SK-N-SH treated with all-trans-retinoic acid at 6 μM for 48 hours (cell line): ENCODE measurements around the gene NETO1.

Experiments
- ATAC-seq: fragments of 200-7000 bp; cut with Tn5 transposase; 3 replicates; pipeline ENCODE4 v1.9.1; 2020; ENCODE audit warnings: mild to moderate bottlenecking, moderate library complexity
- ARNTL ChIP-seq: fragments of 450-650 bp; formaldehyde crosslinking; IDR thresholded peaks from 2 replicates; pipeline ENCODE4 v1.5.0; 2020; ENCODE audit warnings: low read depth, mild to moderate bottlenecking, moderate library complexity, borderline replicate concordance
- BACH2 ChIP-seq: fragments of 250-450 bp; sonication (Bioruptor Pico); IDR thresholded peaks from 2 replicates; pipeline ENCODE4 v1.9.0; 2021; ENCODE audit warnings: mild to moderate bottlenecking, borderline replicate concordance
- ESRRG ChIP-seq: fragments of 250-450 bp; sonication (Bioruptor Pico); IDR thresholded peaks from 2 replicates; pipeline ENCODE4 v1.6.1; 2021; ENCODE audit warnings: mild to moderate bottlenecking
- ISL1 ChIP-seq: fragments of 250-450 bp; sonication (Bioruptor Pico); IDR thresholded peaks from 2 replicates; pipeline ENCODE4 v2.1.2; 2022; ENCODE audit warnings: mild to moderate bottlenecking, moderate library complexity
- OSR1 ChIP-seq: fragments of 250-450 bp; sonication (Bioruptor Pico); IDR thresholded peaks from 2 replicates; pipeline ENCODE4 v1.8.0; 2022; ENCODE audit warnings: moderate library complexity, mild to moderate bottlenecking, inconsistent platforms
- PPARA ChIP-seq: fragments of 250-450 bp; sonication (Bioruptor Pico); IDR thresholded peaks from 2 replicates; pipeline ENCODE4 v1.5.0; 2020; ENCODE audit warnings: mild to moderate bottlenecking, borderline replicate concordance
- RARB ChIP-seq: fragments of 250-450 bp; sonication (Bioruptor Pico); IDR thresholded peaks from 2 replicates; pipeline ENCODE4 v1.8.0; 2021; ENCODE audit warnings: mild to moderate bottlenecking, moderate library complexity
- TCF4 ChIP-seq: fragments of 250-450 bp; sonication (Bioruptor Pico); IDR thresholded peaks from 2 replicates; pipeline ENCODE4 v1.8.0; 2021; ENCODE audit warnings: mild to moderate bottlenecking, moderate library complexity, borderline replicate concordance
- TOX ChIP-seq: fragments of 250-450 bp; sonication (Bioruptor Pico); IDR thresholded peaks from 2 replicates; pipeline ENCODE4 v1.8.0; 2021; ENCODE audit warnings: mild to moderate bottlenecking, moderate library complexity, borderline replicate concordance
- ZC3H10 ChIP-seq: fragments of 250-450 bp; sonication (Bioruptor Pico); IDR thresholded peaks from 2 replicates; pipeline ENCODE4 v1.5.1; 2021; ENCODE audit warnings: mild to moderate bottlenecking, moderate library complexity
- ZFP3 ChIP-seq: fragments of 250-450 bp; sonication (Bioruptor Pico); IDR thresholded peaks from 2 replicates; pipeline ENCODE4 v1.5.0; 2020; ENCODE audit warnings: mild to moderate bottlenecking, moderate library complexity
- ZFP30 ChIP-seq: fragments of 450-650 bp; formaldehyde crosslinking; IDR thresholded peaks from 2 replicates; pipeline ENCODE4 v1.5.0; 2022; ENCODE audit warnings: mild to moderate bottlenecking, moderate library complexity
- ZNF565 ChIP-seq: fragments of 450-650 bp; formaldehyde crosslinking; conservative IDR thresholded peaks from 2 replicates; pipeline ENCODE4 v1.5.0; 2020; ENCODE audit warnings: low read depth, mild to moderate bottlenecking, moderate library complexity
- ZNF70 ChIP-seq: fragments of 450-650 bp; formaldehyde crosslinking; IDR thresholded peaks from 2 replicates; pipeline ENCODE4 v1.5.0; 2020; ENCODE audit warnings: mild to moderate bottlenecking, moderate library complexity
- ZNF8 ChIP-seq: fragments of 450-650 bp; formaldehyde crosslinking; IDR thresholded peaks from 2 replicates; pipeline ENCODE4 v1.5.0; 2020; ENCODE audit warnings: mild to moderate bottlenecking, moderate library complexity
- TF ChIP-seq, protein P1 (sequence below): fragments of 250-450 bp; sonication (Bioruptor Pico); IDR thresholded peaks from 2 replicates; pipeline ENCODE4 v1.8.0; 2020; ENCODE audit warnings: mild to moderate bottlenecking, moderate library complexity, borderline replicate concordance
- TF ChIP-seq, protein P2 (sequence below): fragments of 250-450 bp; sonication (Bioruptor Pico); IDR thresholded peaks from 2 replicates; pipeline ENCODE4 v1.5.1; 2021; ENCODE audit warnings: mild to moderate bottlenecking, moderate library complexity
- TF ChIP-seq, protein P3 (sequence below): fragments of 250-450 bp; sonication (Bioruptor Pico); IDR thresholded peaks from 2 replicates; pipeline ENCODE4 v1.8.0; 2021; ENCODE audit warnings: low read depth, mild to moderate bottlenecking, moderate library complexity, borderline replicate concordance
- TF ChIP-seq, protein P4 (sequence below): fragments of 250-450 bp; sonication (Bioruptor Pico); IDR thresholded peaks from 2 replicates; pipeline ENCODE4 v1.5.0; 2020; ENCODE audit warnings: mild to moderate bottlenecking, moderate library complexity

NETO1 gene

DNA sequence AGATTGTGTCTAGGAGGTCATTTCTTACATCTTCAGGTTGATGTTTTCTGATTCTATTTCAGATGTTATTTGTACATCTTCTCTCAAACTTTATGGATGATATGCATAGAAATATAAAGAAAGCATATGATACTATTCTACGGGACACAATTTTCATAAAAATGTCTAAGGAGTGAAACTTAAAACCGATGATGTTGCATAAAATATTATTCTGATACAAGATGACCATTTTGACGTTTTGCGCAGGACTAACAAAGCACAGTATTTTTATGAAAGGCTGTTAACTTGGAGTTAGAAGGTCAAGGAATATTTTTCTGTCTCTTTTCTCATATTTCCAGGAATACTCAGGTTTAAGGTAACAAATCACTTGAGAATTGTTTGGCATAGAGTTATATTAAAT, 8.7 kb downstream of the NETO1 start:
- TF ChIP-seq ZNF8 (CRISPR knock-in tag) = no peak
- no peak for TF ChIP-seq BACH2 (CRISPR knock-in tag)
- no peak for TF ChIP-seq ESRRG (CRISPR knock-in tag)
- TF ChIP-seq, protein P1, sequence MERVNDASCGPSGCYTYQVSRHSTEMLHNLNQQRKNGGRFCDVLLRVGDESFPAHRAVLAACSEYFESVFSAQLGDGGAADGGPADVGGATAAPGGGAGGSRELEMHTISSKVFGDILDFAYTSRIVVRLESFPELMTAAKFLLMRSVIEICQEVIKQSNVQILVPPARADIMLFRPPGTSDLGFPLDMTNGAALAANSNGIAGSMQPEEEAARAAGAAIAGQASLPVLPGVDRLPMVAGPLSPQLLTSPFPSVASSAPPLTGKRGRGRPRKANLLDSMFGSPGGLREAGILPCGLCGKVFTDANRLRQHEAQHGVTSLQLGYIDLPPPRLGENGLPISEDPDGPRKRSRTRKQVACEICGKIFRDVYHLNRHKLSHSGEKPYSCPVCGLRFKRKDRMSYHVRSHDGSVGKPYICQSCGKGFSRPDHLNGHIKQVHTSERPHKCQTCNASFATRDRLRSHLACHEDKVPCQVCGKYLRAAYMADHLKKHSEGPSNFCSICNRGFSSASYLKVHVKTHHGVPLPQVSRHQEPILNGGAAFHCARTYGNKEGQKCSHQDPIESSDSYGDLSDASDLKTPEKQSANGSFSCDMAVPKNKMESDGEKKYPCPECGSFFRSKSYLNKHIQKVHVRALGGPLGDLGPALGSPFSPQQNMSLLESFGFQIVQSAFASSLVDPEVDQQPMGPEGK (CRISPR knock-in tag) = no peak
- TF ChIP-seq, protein P2, sequence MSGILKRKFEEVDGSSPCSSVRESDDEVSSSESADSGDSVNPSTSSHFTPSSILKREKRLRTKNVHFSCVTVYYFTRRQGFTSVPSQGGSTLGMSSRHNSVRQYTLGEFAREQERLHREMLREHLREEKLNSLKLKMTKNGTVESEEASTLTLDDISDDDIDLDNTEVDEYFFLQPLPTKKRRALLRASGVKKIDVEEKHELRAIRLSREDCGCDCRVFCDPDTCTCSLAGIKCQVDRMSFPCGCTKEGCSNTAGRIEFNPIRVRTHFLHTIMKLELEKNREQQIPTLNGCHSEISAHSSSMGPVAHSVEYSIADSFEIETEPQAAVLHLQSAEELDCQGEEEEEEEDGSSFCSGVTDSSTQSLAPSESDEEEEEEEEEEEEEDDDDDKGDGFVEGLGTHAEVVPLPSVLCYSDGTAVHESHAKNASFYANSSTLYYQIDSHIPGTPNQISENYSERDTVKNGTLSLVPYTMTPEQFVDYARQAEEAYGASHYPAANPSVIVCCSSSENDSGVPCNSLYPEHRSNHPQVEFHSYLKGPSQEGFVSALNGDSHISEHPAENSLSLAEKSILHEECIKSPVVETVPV = no peak
- TF ChIP-seq TOX (CRISPR knock-in tag) = no peak
- TF ChIP-seq, protein P3, sequence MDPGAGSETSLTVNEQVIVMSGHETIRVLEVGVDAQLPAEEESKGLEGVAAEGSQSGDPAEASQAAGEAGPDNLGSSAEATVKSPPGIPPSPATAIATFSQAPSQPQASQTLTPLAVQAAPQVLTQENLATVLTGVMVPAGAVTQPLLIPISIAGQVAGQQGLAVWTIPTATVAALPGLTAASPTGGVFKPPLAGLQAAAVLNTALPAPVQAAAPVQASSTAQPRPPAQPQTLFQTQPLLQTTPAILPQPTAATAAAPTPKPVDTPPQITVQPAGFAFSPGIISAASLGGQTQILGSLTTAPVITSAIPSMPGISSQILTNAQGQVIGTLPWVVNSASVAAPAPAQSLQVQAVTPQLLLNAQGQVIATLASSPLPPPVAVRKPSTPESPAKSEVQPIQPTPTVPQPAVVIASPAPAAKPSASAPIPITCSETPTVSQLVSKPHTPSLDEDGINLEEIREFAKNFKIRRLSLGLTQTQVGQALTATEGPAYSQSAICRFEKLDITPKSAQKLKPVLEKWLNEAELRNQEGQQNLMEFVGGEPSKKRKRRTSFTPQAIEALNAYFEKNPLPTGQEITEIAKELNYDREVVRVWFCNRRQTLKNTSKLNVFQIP = no peak
- no peak for TF ChIP-seq ZNF565 (CRISPR knock-in tag)
- TF ChIP-seq RARB = no peak
- ATAC-seq = no peak

DNA sequence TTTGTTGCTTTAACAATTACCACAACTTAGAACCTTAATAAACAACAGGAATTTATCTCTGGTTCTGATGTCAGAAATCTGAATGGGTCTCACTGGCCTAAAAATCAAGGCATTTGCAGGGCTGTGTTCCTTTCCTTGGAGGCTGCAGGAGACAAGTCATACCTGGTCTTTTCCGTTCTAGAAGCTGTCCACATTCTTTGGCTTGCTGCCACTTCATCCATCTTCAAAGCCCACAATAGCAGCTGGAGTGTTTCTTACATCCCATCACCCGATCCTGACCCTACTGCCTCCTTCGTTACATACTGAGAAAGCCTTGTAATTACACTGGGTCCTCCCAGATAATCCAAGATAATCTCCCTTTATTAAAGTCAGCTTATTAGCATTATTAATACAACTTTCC, 18.1 kb downstream of the NETO1 start:
- TF ChIP-seq TOX (CRISPR knock-in tag) (no peak), ZFP30 (CRISPR knock-in tag) (no peak), RARB (no peak), ISL1 (CRISPR knock-in tag) (no peak)
- TF ChIP-seq, protein P4, sequence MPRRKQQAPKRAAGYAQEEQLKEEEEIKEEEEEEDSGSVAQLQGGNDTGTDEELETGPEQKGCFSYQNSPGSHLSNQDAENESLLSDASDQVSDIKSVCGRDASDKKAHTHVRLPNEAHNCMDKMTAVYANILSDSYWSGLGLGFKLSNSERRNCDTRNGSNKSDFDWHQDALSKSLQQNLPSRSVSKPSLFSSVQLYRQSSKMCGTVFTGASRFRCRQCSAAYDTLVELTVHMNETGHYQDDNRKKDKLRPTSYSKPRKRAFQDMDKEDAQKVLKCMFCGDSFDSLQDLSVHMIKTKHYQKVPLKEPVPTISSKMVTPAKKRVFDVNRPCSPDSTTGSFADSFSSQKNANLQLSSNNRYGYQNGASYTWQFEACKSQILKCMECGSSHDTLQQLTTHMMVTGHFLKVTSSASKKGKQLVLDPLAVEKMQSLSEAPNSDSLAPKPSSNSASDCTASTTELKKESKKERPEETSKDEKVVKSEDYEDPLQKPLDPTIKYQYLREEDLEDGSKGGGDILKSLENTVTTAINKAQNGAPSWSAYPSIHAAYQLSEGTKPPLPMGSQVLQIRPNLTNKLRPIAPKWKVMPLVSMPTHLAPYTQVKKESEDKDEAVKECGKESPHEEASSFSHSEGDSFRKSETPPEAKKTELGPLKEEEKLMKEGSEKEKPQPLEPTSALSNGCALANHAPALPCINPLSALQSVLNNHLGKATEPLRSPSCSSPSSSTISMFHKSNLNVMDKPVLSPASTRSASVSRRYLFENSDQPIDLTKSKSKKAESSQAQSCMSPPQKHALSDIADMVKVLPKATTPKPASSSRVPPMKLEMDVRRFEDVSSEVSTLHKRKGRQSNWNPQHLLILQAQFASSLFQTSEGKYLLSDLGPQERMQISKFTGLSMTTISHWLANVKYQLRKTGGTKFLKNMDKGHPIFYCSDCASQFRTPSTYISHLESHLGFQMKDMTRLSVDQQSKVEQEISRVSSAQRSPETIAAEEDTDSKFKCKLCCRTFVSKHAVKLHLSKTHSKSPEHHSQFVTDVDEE (CRISPR knock-in tag) = no peak
- ATAC-seq = no peak

DNA sequence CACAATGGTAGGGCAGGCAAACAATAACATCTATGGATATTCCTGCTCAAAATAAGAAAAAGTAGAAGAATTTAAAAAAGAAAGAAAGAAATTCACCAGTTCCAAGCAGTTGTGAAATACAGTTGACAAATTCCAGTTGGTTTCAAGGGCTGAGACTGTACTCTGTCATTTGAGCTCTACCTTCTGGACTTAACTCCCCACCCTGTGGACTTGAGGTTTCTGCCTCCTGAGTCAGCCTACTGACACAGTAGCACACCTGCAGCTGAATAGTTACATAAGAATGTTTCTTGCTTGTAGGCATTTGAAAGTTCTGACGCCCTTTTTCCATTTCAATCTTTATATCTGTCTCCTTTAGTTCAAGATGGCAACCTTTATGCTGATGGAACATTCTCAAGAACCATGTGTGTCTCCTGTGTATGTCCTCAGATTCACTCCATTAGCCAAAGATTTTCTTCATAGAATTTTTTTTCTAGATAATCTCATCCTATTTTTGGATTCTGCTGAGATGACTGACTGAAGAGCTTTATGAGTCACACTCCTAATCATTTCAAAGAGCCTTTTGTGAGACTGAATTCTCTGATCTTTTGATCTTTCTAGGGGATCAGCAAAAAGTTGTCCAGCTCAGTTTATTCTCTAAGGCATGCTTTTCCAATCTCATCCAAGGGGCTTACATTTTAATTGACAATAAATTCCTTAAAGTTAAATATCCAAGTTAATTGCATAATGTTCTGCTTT, 19.1 kb downstream of the NETO1 start:
- no peak for ATAC-seq
- no peak for TF ChIP-seq ZNF8 (CRISPR knock-in tag)

DNA sequence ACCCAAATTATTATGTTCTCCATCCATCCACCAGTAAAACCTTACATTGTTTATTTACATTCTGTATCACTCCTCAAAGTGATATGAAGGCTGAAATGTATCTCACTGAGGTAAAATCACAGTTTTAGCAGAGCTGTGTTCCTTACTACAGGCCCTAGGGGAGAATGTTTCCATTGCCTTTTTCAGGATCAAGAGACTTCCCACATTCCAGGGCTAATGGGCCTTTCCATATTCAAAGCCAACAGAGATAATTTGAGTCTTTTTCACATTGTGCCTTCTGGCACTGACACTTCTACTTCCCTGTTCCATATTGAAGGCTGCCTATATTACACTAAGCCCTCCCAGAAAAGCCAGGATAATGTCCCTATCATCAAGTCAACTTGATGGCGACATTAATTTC, 20.0 kb downstream of the NETO1 start:
- no peak for ATAC-seq
- no peak for TF ChIP-seq TCF4 (CRISPR knock-in tag)
- TF ChIP-seq, protein P1 (CRISPR knock-in tag) = no peak
- TF ChIP-seq ZFP3 (CRISPR knock-in tag) = no peak
- no peak for TF ChIP-seq ARNTL (CRISPR knock-in tag)
- no peak for TF ChIP-seq ISL1 (CRISPR knock-in tag)
- no peak for TF ChIP-seq ZNF565 (CRISPR knock-in tag)
- TF ChIP-seq PPARA = no peak
- no peak for TF ChIP-seq ZNF70 (CRISPR knock-in tag)
- no peak for TF ChIP-seq ZC3H10 (CRISPR knock-in tag)
- TF ChIP-seq, protein P2 = no peak
- TF ChIP-seq OSR1 = no peak
